HepG2 (cell line): ENCODE data around the gene TMEM223. TPM values are rescaled to one million over a fixed set of nuclear protein-coding genes. Genes with fewer than 3 reads are reported as not detected.

Experiments used
- CBX5 ChIP-seq: sonication (generic); formaldehyde crosslinking; IDR thresholded peaks from 2 replicates; pipeline ENCODE4 v1.4.0; 2020; ENCODE audit warnings: missing genetic modification reagents, borderline replicate concordance
- DR1 ChIP-seq: sonication (generic); formaldehyde crosslinking; IDR thresholded peaks from 2 replicates; pipeline ENCODE4 v1.8.0; 2021; ENCODE audit warnings: mild to moderate bottlenecking, missing genetic modification reagents, inconsistent platforms
- KDM4B ChIP-seq: sonication (generic); formaldehyde crosslinking; IDR thresholded peaks from 2 replicates; pipeline ENCODE4 v1.4.0; 2020; ENCODE audit warnings: missing genetic modification reagents
- KLF13 ChIP-seq: sonication (generic); formaldehyde crosslinking; IDR thresholded peaks from 2 replicates; pipeline ENCODE4 v1.4.0; 2020; ENCODE audit warnings: mild to moderate bottlenecking, missing genetic modification reagents
- MAF1 ChIP-seq: sonication (generic); formaldehyde crosslinking; IDR thresholded peaks from 2 replicates; pipeline ENCODE4 v1.5.0; 2020; ENCODE audit warnings: missing genetic modification reagents, borderline replicate concordance
- MLLT10 ChIP-seq: sonication (generic); formaldehyde crosslinking; IDR thresholded peaks from 2 replicates; pipeline ENCODE4 v1.4.0; 2020; ENCODE audit warnings: missing genetic modification reagents
- MXD4 ChIP-seq: IDR thresholded peaks from 2 replicates; pipeline ENCODE4 v1.6.1; 2016; ENCODE audit warnings: mild to moderate bottlenecking, missing biosample characterization, missing genetic modification reagents
- MYC ChIP-seq: sonication (generic); formaldehyde crosslinking; IDR thresholded peaks from 2 replicates; pipeline ENCODE4 v1.9.0; 2021; ENCODE audit warnings: missing genetic modification reagents, borderline replicate concordance
- NFKB2 ChIP-seq: sonication (generic); formaldehyde crosslinking; IDR thresholded peaks from 2 replicates; pipeline ENCODE4 v1.4.0; 2020; ENCODE audit warnings: missing genetic modification reagents, borderline replicate concordance
- PITX1 ChIP-seq: sonication (generic); formaldehyde crosslinking; IDR thresholded peaks from 2 replicates; pipeline ENCODE4 v1.5.1; 2020; ENCODE audit warnings: mild to moderate bottlenecking, missing genetic modification reagents
- POLR2AphosphoS2 ChIP-seq: IDR thresholded peaks from 2 replicates; pipeline ENCODE4 v1.6.1; 2011; ENCODE audit warnings: low read depth, low read length, improper control_type of control experiment
- RBM22 ChIP-seq: fragments of 200-400 bp; formaldehyde crosslinking; optimal IDR thresholded peaks from 2 replicates; pipeline ENCODE3; 2017; ENCODE audit warnings: mild to moderate bottlenecking, low read length, moderate library complexity
- SNAPC2 ChIP-seq: sonication (generic); formaldehyde crosslinking; IDR thresholded peaks from 2 replicates; pipeline ENCODE4 v1.8.1; 2022; ENCODE audit warnings: mild to moderate bottlenecking, missing genetic modification reagents
- TCF7 ChIP-seq: sonication (generic); IDR thresholded peaks from 2 replicates; pipeline ENCODE4 v1.6.1; 2016; ENCODE audit warnings: antibody characterized with exemption, low read depth
- ZBTB38 ChIP-seq: sonication (generic); formaldehyde crosslinking; IDR thresholded peaks from 2 replicates; pipeline ENCODE4 v1.5.1; 2020; ENCODE audit warnings: mild to moderate bottlenecking, missing genetic modification reagents
- ZFP41 ChIP-seq: sonication (generic); formaldehyde crosslinking; IDR thresholded peaks from 2 replicates; pipeline ENCODE4 v1.4.0; 2020; ENCODE audit warnings: mild to moderate bottlenecking, missing genetic modification reagents, borderline replicate concordance
- ZNF160 ChIP-seq: sonication (generic); formaldehyde crosslinking; IDR thresholded peaks from 2 replicates; pipeline ENCODE4 v1.8.0; 2022; ENCODE audit warnings: mild to moderate bottlenecking, inconsistent platforms, missing genetic modification reagents
- ZNF24 ChIP-seq: fragments of 450-650 bp; IDR thresholded peaks from 2 replicates; pipeline ENCODE4 v1.6.1; 2017; ENCODE audit warnings: antibody characterized with exemption, mild to moderate bottlenecking
- ZNF383 ChIP-seq: sonication (generic); formaldehyde crosslinking; IDR thresholded peaks from 2 replicates; pipeline ENCODE4 v1.4.0; 2020; ENCODE audit warnings: missing genetic modification reagents, mild to moderate bottlenecking, borderline replicate concordance
- ZNF709 ChIP-seq: sonication (generic); formaldehyde crosslinking; IDR thresholded peaks from 2 replicates; pipeline ENCODE4 v1.5.0; 2020; ENCODE audit warnings: mild to moderate bottlenecking, missing genetic modification reagents
- ZNF773 ChIP-seq: sonication (generic); formaldehyde crosslinking; IDR thresholded peaks from 2 replicates; pipeline ENCODE4 v1.4.0; 2020; ENCODE audit warnings: missing genetic modification reagents, borderline replicate concordance
- polyA plus RNA-seq, 8 experiments: library from polyadenylated mRNA; depleted of rRNA in 3 of 8; stranded (reverse) in 7 of 8; unstranded in 1 of 8; fragments of >200 nt; fragmentation: Illumina TruSeq in 4 of 8; extraction: Trizol in 4 of 8; gene quantifications; 2 replicates each; pipeline versions ENCODE4 v1.2.1 to v1.2.3, GENCODE V29; 2011 to 2016; ENCODE audit warnings: low read depth in 4 of 8, missing spikeins in 1 of 8, mixed read lengths in 1 of 8; ENCODE audit not compliant: insufficient read depth in 1 of 8
- total RNA-seq, 5 experiments: library from RNA; depleted of rRNA; stranded (reverse); fragments of >200 nt; fragmentation: Illumina TruSeq; extraction: Trizol; gene quantifications; 2 replicates each; pipeline ENCODE4 v1.2.3, GENCODE V29; 2016; ENCODE audit warnings: low read depth in 1 of 5
- TF ChIP-seq, protein P1 (sequence below): sonication (generic); formaldehyde crosslinking; IDR thresholded peaks from 2 replicates; pipeline ENCODE4 v1.4.0; 2020; ENCODE audit warnings: mild to moderate bottlenecking, low read depth, missing genetic modification reagents
- TF ChIP-seq, protein P2 (sequence below): sonication (generic); formaldehyde crosslinking; IDR thresholded peaks from 2 replicates; pipeline ENCODE4 v1.4.0; 2020; ENCODE audit warnings: missing genetic modification reagents
- TF ChIP-seq, protein P3 (sequence below): IDR thresholded peaks from 2 replicates; pipeline ENCODE4 v1.6.1; 2016
- TF ChIP-seq, protein P4 (sequence below): sonication (generic); formaldehyde crosslinking; IDR thresholded peaks from 2 replicates; pipeline ENCODE4 v1.5.1; 2020; ENCODE audit warnings: missing genetic modification reagents, mild to moderate bottlenecking, borderline replicate concordance

TMEM223 gene
- total and polyA plus RNA-seq, 2 of the 13 experiments (the other 11 are each of a cell fraction or from before 2014, with no cell fraction given): 19.5 to 24.9 TPM

DNA sequence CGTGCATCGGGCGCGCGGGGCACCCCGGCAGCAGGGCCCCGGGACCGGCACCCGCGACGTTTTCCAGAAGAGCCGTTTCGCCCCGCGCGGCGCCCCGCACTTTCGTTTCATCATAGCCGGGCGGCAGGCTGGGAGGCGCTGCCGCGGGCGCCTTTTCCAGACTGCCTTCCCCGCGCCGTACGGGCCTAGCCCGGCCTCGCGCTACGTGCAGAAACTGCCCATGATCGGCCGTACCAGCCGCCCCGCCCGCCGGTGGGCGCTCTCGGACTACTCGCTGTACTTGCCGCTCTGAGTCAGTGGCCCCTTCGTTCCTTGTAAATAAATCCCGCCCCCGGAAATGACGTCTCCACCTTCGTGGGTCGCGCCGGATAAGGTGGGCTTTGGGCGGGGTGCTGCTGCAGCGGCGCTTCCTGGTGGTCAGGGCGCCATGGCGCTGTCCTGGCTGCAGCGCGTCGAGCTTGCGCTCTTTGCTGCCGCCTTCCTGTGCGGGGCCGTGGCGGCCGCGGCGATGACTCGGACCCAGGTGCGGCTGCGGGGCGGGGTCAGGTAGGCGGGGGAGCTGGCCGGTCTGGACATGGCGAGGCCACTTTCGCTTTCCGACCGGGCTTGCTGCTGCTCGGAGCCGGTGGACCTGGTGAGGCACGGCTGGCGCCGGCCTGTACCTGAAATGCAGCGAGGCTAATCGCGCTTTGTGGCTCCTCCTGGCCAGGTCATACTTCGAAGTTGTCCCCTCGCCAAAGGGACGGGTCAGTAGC is 4.6 kb downstream of the TMEM223 start, which contains the start of gene TMEM179B (continued):
- TF ChIP-seq MAF1 (peak; percentile 69), ZFP41 (no peak), MYC (CRISPR knock-in tag) (peak; percentile 89; the same call in 1 of the 2 replicates), ZNF383 (CRISPR knock-in tag) (peak; percentile 84; the same call in 1 of the 2 replicates), KLF13 (peak; percentile 31; the same call in 1 of the 2 replicates), NFKB2 (CRISPR knock-in tag) (peak; percentile 88; the same call in 1 of the 2 replicates), PITX1 (CRISPR knock-in tag) (peak; percentile 87), SNAPC2 (CRISPR knock-in tag) (peak; percentile 96), ZBTB38 (peak; percentile 92), ZNF24 (no peak), CBX5 (CRISPR knock-in tag) (peak; percentile 71; the same call in 1 of the 2 replicates), ZNF160 (CRISPR knock-in tag) (peak; percentile 89), ZNF773 (CRISPR knock-in tag) (no peak), RBM22 (peak; percentile 96), DR1 (CRISPR knock-in tag) (peak; percentile 75), POLR2AphosphoS2 (no peak), MXD4 (CRISPR knock-in tag) (peak; percentile 82), TCF7 (no peak), MLLT10 (CRISPR knock-in tag) (no peak), ZNF709 (CRISPR knock-in tag) (peak; percentile 79), KDM4B (no peak; the same call in 1 of the 2 replicates)
- TF ChIP-seq, protein P1, sequence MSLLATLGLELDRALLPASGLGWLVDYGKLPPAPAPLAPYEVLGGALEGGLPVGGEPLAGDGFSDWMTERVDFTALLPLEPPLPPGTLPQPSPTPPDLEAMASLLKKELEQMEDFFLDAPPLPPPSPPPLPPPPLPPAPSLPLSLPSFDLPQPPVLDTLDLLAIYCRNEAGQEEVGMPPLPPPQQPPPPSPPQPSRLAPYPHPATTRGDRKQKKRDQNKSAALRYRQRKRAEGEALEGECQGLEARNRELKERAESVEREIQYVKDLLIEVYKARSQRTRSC: peak; percentile 36; the same call in 1 of the 2 replicates
- TF ChIP-seq, protein P2, sequence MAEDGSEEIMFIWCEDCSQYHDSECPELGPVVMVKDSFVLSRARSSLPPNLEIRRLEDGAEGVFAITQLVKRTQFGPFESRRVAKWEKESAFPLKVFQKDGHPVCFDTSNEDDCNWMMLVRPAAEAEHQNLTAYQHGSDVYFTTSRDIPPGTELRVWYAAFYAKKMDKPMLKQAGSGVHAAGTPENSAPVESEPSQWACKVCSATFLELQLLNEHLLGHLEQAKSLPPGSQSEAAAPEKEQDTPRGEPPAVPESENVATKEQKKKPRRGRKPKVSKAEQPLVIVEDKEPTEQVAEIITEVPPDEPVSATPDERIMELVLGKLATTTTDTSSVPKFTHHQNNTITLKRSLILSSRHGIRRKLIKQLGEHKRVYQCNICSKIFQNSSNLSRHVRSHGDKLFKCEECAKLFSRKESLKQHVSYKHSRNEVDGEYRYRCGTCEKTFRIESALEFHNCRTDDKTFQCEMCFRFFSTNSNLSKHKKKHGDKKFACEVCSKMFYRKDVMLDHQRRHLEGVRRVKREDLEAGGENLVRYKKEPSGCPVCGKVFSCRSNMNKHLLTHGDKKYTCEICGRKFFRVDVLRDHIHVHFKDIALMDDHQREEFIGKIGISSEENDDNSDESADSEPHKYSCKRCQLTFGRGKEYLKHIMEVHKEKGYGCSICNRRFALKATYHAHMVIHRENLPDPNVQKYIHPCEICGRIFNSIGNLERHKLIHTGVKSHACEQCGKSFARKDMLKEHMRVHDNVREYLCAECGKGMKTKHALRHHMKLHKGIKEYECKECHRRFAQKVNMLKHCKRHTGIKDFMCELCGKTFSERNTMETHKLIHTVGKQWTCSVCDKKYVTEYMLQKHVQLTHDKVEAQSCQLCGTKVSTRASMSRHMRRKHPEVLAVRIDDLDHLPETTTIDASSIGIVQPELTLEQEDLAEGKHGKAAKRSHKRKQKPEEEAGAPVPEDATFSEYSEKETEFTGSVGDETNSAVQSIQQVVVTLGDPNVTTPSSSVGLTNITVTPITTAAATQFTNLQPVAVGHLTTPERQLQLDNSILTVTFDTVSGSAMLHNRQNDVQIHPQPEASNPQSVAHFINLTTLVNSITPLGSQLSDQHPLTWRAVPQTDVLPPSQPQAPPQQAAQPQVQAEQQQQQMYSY: no peak
- TF ChIP-seq, protein P3, sequence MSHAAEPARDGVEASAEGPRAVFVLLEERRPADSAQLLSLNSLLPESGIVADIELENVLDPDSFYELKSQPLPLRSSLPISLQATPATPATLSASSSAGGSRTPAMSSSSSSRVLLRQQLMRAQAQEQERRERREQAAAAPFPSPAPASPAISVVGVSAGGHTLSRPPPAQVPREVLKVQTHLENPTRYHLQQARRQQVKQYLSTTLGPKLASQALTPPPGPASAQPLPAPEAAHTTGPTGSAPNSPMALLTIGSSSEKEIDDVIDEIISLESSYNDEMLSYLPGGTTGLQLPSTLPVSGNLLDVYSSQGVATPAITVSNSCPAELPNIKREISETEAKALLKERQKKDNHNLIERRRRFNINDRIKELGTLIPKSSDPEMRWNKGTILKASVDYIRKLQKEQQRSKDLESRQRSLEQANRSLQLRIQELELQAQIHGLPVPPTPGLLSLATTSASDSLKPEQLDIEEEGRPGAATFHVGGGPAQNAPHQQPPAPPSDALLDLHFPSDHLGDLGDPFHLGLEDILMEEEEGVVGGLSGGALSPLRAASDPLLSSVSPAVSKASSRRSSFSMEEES (CRISPR knock-in tag): no peak; the same call in 1 of the 2 replicates
- TF ChIP-seq, protein P4, sequence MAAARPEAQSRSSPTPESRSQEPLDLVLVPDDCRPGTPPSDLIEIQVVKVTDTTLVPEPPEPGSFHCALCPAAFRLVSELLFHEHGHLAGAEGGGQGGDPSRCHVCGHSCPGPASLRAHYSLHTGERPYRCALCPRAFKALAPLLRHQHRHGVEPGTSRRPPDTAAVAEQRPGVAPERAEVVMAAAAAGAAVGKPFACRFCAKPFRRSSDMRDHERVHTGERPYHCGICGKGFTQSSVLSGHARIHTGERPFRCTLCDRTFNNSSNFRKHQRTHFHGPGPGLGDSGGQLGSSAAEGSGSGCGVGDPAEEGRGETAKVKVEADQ (CRISPR knock-in tag): no peak
